ENCODE measurements around the gene TDRKH.
"Not testable (repeated sequence)": the region's sequence is repeated elsewhere in the genome, so short reads cannot be mapped to it uniquely, and the experiment has no call there.

The TDRKH gene

DNA sequence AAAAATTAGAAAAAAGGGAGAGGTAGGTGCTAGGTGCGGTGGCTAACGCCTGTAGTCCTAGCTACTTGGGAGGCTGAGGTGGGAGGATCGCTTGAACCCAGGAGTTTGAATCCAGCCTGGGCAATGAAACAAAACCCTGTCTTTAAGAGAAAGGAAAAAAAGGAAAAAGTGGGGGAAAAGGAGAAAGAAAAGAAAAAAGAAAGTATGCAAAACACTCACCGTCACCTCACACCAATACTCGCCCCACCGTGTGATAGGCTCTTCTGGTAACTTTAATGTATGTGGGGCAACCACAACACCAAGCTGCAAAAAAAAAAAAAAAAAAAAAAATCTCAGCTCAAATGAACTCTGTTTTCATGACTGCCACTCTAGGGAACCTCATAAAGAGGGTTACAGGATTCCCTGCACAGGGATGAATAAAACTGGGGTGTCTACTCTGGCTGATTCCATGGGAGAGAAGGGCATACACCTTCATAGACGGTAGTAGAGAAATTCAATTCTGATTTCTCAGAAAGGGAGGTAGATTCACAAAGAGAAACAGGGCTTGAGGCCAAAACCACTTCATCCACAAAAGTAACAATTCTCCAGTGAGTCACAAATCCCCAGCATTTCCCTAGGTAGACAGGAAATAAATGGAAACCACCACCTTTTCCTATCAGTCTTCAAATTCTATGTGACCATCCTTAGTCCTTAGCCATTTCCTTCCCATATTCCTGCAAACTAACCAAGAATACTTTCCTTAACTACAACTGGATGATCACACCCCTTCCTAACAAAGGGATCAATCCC lies 29.5 kb downstream of the TDRKH start:
- DNase-seq, result no peak

DNA sequence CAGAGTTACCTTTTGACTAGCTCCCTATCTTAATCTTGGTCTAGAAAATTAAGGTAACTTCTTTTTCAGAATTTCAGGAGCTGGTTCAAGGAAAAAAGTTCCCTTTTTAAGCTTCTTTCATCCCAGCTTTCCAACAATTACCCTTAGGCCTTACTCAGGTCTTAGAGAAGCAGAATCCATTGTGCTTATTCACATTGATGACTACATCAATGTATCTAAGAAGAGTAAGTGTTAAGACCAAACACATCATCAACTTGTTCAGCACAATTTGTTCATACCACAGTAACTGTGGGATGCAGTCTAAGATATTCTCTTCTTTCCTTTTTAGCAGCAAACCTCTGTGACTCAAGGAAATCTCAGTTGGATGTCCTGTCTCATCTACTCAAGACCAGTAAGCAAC lies 31.1 kb downstream of the TDRKH start:
- no peak for DNase-seq

DNA sequence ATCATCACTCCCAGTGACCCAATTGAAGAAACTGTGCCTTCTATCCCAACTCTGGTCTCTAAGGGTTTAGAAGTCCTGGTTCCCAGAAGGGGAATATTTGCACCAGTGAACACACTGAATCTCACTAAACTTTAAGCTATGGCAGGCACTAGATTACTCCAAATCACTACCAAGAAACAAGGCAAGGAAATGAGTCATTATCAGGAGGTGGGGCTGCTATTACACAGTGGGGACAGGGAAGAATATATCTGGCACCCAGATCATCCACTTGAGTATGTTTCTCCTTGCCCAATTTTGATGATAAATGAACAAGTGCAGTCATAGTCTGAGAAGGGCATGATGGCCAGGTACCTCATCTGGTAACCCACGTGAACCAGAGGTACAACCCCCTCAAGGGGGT lies 34.0 kb downstream of the TDRKH start:
- no peak for DNase-seq

DNA sequence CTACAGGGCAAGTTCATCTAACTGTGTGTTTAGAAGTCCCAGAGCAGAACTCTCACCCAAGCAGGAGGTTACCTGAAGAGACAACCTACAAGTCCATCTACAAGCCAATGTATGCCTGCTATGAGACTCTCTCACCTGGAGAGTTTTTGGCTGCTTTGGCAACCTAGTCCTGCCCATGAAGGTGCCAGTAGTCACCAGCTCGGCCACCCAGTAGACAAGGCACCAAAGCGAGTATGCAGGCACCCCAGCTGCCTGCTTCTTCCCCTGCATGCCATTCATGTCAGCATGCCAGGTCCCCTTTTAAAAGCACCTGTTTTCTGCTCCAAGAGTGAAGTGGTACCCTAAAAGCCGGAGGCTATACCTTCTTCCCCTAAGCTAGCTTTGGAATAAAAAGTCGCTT lies 48.8 kb downstream of the TDRKH start:
- no peak for DNase-seq

DNA sequence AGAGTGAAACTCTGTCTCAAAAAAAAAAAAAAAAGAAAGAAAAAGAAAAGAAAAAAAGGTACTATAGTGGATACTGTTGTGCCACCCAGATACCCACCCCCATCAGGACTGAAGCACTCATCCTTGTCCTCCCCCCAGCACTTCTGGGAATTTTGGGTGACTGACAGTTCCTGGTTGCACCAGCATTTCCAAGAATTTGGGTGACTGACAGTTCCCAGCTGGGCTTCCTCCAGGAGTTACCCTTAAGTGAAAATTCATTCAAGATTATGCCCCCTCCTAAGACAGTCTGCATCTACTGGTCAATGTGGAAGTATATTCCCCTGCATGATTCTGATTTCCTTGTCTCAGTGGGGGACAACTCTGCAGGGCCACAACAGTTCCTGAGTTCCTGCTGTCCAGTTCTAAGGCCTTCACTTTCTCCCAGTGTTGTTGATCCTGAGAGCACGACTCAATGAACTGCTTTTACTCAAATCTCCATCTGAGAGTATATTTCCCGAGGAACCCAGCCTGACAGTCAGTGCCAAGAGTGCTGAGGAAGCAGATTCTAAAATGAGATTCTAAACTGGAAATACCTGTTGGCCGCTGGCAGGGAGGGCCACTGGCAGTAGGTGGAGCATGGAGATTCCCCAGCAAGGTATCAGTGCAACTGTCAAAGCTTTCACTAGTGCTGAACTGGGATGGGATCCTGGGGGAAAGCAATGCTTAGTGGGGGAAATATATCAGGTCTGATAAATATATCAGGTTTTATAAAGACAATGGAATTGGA lies 50.5 kb downstream of the TDRKH start:
- no peak for DNase-seq

DNA sequence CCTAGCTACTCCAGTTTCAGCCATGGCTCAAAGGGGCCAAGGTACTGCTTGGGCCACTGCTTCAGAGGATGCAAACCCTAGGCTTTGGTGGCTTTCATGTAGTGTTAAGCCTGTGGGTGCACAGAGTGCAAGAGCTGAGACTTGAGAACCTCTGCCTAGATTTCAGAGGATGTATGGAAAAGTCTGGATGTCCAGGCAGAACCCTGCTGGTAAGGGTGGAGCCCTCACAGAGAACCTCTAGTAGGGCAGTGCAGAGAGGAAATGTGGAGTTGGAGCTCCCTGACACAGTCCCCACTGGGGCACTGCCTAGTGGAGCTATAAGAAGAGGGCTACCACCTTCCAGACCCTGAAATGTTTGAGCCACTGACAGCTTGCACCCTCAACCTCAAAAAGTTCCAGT lies 52.8 kb downstream of the TDRKH start:
- no peak for DNase-seq

DNA sequence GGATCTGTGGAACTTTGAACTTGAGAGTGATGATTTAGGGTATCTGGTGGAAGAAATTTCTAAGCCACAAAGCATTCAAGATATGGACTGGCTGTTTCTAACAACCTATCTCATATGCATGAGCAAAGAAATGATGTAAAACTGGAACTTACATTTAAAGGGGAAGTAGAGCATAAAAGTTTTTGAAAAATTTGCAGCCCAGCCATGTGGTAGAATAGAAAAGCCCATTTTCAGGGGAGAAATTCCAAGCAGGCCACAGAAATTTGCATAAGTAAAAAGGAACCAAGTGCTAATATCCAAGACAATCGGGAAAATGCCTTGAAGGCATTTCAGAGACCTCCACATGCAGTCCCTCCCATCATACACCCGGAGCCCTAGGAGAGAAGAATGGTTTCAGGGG lies 53.3 kb downstream of the TDRKH start:
- no peak for DNase-seq

DNA sequence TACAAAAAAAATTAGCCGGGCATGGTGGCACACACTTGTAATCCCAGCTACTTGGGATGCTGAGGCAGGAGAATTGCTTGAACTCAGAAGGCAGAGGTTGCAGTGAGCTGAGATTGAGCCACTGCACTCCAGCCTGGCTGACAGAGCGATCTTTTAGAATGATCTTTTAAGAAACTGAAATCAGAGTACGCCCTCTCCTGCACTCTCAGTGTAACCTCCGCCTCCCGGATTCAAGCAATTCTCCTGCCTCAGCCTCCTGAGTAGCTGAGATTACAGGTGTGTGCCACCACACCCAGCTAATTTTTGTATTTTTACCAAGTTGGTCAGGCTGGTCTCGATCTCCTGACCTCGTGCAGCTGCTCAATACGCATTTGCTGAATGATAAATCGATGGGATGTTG lies 56.3 kb downstream of the TDRKH start:
- not testable (repeated sequence) for DNase-seq

DNA sequence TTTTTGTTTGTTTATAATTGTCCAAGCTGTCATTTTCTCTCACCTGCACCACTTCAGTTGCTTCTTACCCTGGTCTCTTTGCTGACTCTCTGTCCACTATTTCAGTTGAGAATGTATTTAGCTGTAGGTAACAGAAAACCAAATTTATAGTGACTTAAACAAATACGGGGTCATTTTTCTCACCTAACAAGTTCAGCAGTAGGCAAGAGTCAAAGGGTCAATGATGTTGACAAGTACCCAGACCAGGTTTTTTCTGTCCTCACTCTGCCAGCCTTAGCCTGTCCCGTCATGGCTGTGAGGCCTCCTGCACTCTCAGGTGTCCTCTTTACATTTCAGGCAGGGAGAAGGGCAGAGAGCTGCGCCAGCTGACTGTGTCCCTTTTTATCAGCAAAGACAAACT lies 57.2 kb downstream of the TDRKH start:
- no peak for DNase-seq

DNA sequence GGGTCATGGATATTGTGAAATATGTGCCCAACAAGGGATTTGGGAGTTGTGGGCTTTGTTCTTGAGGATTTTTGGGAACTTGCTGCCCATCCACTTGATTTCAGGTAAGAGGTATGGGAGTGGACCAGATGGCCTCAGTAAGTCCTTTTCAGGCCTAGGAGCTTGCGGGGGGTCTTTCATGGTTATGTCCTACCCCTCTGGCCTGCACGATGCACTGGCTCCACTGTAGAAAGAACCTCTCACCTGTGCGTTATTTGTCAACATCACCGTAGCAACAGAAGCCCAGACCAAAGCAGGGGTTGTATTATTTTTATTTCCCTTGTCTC lies 60.4 kb downstream of the TDRKH start:
- DNase-seq, result no peak

DNA sequence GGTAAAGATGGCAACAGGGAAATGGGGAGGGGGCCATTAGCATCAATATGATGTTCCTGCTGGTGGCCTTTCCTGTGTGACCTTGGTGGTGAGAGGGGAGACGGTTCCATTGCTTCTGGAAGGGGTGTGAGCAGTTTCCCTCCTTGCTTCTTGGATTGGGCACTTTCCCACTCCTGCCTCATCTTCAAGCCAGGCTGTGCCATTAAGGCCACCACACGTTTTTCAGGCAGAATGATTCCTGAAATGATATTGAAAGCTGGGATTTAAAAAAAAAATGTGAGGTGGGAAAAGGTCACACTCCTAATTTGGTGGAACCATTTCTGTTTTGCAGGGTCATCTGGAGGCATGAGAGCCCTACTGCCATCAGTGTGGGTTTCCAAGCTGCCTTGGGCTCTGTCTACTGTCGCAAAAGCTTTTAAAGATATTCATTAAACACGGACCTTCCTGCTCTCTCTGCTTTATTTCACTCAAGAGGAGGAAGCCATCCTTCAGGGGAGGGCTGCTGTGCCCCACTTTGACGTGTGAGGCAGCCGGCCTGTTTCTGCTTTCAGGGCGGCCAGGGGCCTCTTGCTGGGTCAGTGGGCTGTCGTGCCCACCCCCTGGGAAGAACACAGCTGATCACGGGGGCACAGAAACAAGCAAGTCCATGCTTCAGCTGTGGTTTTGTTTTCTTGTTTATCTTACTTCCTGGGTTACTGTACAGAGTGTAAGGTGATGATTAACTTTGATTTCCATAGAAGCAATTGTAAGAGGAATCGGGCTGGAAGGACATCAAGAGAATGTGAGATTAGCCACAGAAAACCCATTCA lies 60.9 kb downstream of the TDRKH start:
- no peak for DNase-seq

DNA sequence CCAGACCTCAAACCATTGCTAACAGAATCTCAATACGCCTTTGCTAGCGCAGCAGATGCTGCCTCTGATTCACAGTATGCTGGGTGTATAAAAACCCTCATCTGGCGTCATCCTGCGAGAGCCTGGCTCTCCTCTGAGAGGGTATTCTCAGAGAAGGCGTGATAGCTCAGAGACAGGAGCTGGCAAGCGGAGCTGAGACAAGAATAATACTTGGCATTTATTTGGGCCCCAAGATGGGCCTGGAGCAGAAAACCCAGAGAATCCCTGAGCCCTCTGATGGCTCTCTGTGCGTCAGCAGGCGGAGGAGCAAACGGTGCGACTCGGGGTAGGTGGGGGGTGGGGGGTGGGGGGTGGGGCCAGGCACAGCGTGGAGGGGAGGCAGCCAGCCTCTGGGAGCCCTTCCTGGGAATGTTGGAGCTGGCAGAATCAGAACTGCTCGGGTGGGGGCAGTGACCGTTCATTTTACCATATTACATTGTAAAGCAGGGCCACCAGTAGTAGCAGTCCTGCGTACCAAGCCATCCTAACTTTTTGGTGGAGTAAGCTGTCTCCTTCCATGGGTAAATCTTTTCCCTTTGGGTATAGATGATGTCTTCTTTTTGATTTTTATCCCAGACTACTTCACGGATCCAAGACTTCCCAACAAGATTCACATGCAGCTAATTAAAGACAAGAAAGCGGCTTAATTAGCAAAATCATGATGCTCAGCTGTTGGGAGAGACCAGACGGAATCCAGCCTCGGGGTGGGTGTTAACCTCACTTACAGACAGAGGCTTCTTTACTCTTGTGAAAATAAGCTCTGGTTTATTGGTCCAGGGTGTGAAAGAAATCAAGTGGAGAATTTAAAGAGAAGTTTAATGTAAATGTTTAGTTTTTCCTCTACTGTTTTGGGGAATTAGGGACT lies 61.9 kb downstream of the TDRKH start:
- DNase-seq, result no peak

DNA sequence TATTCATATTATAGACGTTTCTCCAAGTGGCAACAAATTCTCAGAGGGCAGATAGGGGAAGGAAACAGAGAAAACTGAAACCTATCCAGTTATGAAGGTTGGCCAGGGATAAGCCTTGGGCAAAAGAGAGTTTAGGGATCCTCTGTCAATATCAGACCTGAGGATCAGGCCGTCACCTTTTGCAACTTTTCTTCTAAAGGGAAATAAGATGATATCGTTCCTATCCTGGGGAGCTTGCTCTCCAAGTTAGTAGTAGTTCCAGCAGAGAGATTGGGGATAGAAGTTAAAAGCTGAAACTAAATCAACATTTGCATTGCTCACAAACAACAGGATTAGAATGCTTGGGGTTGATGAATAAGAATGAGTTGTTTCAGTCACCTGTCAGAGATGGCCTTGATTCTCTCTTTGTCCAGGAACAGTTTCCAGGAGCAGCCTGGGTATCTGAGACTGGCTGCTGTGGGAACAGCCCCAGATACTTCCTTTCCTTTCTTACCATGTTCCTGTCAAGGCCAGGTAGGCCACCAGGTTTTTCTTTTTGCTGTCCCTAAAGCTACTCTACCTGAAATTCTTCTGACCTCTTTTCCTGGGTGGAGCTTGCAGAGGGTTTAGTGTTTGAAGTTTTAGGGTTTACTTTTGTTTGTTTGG lies 66.5 kb downstream of the TDRKH start:
- DNase-seq, result no peak

Measured in activated gamma-delta T cell (primary cell).